GM19043 (cell line): ENCODE data around the gene PRRT2.

Experiments
- ATAC-seq: cut with Tn5 transposase; IDR thresholded peaks from one replicate; pipeline ENCODE4 v1.9.1; 2021; ENCODE audit warnings: low read depth; ENCODE audit not compliant: unreplicated experiment

Gene PRRT2

DNA sequence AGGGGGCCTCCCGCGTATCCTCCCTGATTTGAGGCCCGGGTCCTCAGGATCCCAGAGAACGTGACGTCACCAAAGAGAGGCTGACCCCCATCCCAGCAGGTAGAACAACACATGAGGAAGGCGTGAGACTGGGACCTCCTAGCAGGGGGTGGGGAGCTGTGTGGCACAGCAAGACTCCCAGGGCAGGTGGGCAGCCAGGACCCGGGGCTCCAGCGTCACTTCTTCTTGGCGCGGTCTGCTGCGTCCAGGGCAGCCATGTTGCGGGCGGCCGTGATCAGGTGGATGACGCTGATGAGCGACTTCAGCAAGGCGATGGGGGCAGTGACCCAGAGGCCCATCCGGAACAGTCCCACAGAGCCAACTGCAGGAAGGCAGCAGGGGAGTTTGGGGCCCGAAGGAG is 47.0 kb downstream of the PRRT2 start:
- no peak for ATAC-seq

DNA sequence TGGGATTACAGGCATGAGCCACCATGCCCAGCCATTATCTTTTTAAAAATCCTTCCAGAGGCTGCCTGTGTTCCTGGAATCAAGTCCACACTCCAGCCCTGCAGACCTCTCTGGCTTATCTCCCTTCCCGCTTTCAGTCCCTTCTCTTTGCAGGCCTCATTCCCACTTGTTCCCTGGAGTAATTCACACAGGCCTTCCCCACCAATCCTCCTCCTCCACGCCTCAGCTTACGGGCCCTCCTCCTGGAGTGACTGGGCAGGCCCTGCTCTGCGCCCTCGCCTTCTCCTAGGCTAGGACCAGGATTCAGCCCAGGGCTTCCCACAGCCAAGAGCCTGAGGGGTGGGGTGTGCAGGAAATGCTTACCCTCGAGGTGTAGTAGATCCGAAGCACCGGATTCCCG is 48.2 kb downstream of the PRRT2 start:
- no peak for ATAC-seq

DNA sequence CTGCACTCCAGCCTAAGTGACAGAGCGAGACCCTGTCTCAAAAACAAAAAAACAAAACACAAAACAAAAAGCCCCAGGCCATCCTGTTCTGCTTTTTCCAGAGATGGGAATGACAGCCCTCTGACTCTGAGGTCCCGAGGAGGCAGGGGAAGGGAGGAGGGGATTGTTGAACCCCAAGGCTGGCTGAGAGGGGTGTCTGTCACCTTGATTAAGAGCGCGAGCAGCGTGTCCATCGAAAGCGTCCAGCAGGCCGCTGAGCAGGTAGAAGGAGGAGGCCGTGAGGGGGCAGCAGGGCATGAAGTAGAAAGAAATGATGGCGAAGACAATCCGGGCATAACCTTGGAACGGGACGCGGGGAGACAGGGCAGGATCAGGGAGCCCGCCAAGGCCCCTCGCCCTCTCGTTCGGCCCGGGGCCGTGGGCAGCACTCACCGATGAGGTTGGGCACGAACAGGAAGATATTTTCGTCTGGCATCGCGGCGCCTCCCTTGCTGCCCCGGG is 50.4 kb downstream of the PRRT2 start:
- no peak for ATAC-seq

DNA sequence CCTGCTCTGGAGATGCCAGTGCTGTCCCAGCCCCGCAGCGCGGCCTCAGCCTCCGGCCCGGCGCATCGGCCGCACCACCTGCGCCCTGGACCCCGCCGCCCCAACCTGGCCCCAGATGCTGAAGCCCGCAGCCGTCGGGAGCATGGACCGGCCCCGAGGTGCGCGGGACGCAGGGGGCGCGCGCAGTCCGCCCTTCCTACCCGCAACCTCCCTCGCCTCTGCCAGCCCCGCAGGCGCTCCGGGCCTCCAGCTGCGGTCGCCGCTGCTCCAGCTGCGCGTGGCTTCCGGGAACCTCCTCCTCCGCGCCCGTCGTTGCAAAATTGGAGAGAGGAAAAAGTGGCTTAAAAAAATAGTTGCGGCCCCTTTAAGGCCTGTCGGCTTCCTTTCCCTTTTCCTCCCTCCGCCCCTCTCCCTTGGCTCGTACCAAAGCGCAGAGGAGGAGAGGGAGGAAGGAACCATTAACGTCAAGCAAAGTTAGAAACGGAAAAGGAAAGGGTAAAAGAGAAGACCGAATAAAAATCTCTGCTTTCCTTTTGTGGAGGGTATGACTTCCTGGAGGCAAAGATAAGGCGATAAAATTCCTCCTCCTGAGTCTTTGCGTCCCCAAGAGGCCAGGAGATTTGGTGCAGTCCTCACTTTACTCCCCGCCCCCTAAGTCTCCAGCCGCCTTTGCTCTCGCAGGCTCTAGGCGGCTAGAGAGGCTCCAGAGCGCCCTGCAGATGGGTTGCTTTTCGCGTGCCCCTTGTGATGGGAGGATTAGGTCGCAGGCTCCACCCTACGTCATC is 51.1 kb downstream of the PRRT2 start, which contains the start of gene CDIPT:
Gene CDIPT, minus strand, starts transcription at position 343 of the 785 bp plus-strand sequence. CDS start 369 bp downstream, outside the sequence.
- peak; percentile 94 for ATAC-seq

DNA sequence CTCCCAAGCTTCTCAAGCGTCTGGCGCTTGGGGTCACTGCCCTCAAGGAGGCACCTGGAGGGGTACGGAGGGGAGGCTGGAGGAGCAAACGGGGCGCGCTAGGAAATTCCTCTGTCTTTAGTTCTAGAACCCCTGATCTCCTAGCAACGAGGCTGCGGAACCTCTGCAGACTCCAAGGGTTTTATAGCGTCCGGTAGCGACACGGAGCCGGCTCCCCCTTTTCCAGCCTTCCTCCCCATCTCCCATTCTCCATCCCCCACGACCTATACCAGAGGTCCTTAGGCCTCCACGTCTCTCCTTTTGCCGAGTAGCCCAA is 51.6 kb downstream of the PRRT2 start:
- no peak for ATAC-seq

DNA sequence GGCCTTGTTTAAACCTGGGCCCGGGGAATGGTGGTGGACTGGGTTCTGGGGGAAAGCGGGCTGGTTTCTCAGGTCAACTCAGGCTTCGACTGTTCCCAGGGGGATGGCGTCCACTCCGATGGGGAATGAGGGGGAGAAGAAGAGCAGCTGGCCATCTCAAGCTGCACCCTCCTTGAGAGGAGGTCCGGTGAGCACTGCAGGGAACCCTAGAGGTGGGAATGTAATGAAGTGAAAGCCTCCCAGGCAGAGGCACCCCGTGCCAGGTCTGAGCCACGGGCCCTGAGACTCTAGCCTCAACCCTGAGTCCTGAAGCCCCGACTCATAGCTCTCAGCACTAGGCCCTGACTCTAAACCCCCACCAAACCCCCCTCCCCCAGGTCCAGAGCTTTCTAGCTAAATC is 52.2 kb downstream of the PRRT2 start:
- no peak for ATAC-seq
